IMR-90 (cell line): Measurements from ENCODE around the gene RHEX. TPM values are rescaled to one million over a fixed set of nuclear protein-coding genes. Genes with fewer than 3 reads are reported as not detected.

Source experiments
- ATAC-seq: fragments of 200-7000 bp; cut with Tn5 transposase; 2 replicates; pipeline ENCODE4 v1.9.1; 2020; ENCODE audit warnings: low read depth, mild to moderate bottlenecking, moderate library complexity
- BruUV-seq: library from RNA; stranded (reverse); fragments of 400-500 nt; replicated peaks from 2 replicates; lab custom pipeline; 2021; lab: Mats Ljungman, UMichigan
- CTCF ChIA-PET: fragments of 300-600 bp; formaldehyde crosslinking; extraction: SDS; loops from one replicate; lab custom pipeline; 2021; ENCODE audit warnings: antibody characterized with exemption; lab: Yijun Ruan, JAX
- POLR2A ChIA-PET: fragments of 300-600 bp; sonication (Branson Sonifier 250); formaldehyde crosslinking; loops from one replicate; lab custom pipeline; 2022; ENCODE audit warnings: antibody characterized with exemption; ENCODE audit not compliant: unreplicated experiment; lab: Charles Lee
- DNase-seq: peaks from one replicate; pipeline ENCODE4 v3.0.0; 2013
- H2AFZ ChIP-seq: replicated peaks from 2 replicates; pipeline ENCODE3; 2013; ENCODE audit warnings: low read length, mild to moderate bottlenecking; ENCODE audit not compliant: poor library complexity
- H2AK5ac ChIP-seq: 2 replicates; pipeline ENCODE4 v1.6.1; 2013; ENCODE audit warnings: low read depth, low read length, inconsistent platforms
- H2AK9ac ChIP-seq: replicated peaks from 2 replicates; pipeline ENCODE3; 2013; ENCODE audit warnings: mild to moderate bottlenecking, low read depth, low read length, moderate library complexity; ENCODE audit not compliant: poor library complexity
- H2BK120ac ChIP-seq: 2 replicates; pipeline ENCODE4 v1.6.1; 2013; ENCODE audit warnings: low read depth, low read length, inconsistent platforms
- H2BK15ac ChIP-seq: 3 replicates; pipeline ENCODE4 v1.6.1; 2013; ENCODE audit warnings: low read depth, low read length, inconsistent platforms
- H2BK20ac ChIP-seq: 2 replicates; pipeline ENCODE4 v1.6.1; 2013; ENCODE audit warnings: low read depth, mild to moderate bottlenecking, inconsistent platforms, low read length, moderate library complexity
- H2BK5ac ChIP-seq: 2 replicates; pipeline ENCODE4 v1.6.1; 2013; ENCODE audit warnings: mild to moderate bottlenecking, low read depth, low read length, inconsistent platforms; ENCODE audit not compliant: poor library complexity, severe bottlenecking
- H3K14ac ChIP-seq: replicated peaks from 2 replicates; pipeline ENCODE4 v1.6.1; 2013; ENCODE audit warnings: low read depth, low read length, inconsistent platforms
- H3K18ac ChIP-seq: 2 replicates; pipeline ENCODE4 v1.6.1; 2013; ENCODE audit warnings: low read depth, low read length, control low read depth
- H3K23ac ChIP-seq: 2 replicates; pipeline ENCODE4 v1.6.1; 2013; ENCODE audit warnings: low read depth, low read length, inconsistent platforms
- H3K27ac ChIP-seq: 2 replicates; pipeline ENCODE4 v1.5.1; 2013; ENCODE audit warnings: mild to moderate bottlenecking, control low read depth, low read length; ENCODE audit not compliant: insufficient read depth
- H3K27me3 ChIP-seq: 2 replicates; pipeline ENCODE4 v1.6.1; 2013; ENCODE audit warnings: low read length; ENCODE audit not compliant: control insufficient read depth, insufficient read depth
- H3K36me3 ChIP-seq: 2 replicates; pipeline ENCODE4 v1.6.1; 2013; ENCODE audit warnings: low read length, mixed read lengths; ENCODE audit not compliant: control insufficient read depth, insufficient read depth
- H3K4ac ChIP-seq: 2 replicates; pipeline ENCODE4 v1.6.1; 2013; ENCODE audit warnings: low read depth, low read length, inconsistent platforms
- H3K4me1 ChIP-seq: 2 replicates; pipeline ENCODE4 v1.6.1; 2013; ENCODE audit warnings: low read length, mixed read lengths; ENCODE audit not compliant: control insufficient read depth, insufficient read depth
- H3K4me2 ChIP-seq: 2 replicates; pipeline ENCODE4 v1.6.1; 2013; ENCODE audit warnings: low read depth, mild to moderate bottlenecking, control low read depth, low read length, moderate library complexity
- H3K4me3 ChIP-seq: 2 replicates; pipeline ENCODE4 v1.5.1; 2013; ENCODE audit warnings: low read depth, mild to moderate bottlenecking, control low read depth, low read length, moderate library complexity; ENCODE audit not compliant: insufficient read depth
- H3K56ac ChIP-seq: 2 replicates; pipeline ENCODE4 v1.6.1; 2013; ENCODE audit warnings: low read length, inconsistent platforms; ENCODE audit not compliant: insufficient read depth; ENCODE audit errors: extremely low read depth
- H3K79me1 ChIP-seq, 2 experiments: 2 replicates each; pipeline ENCODE4 v1.6.1; 2013; ENCODE audit warnings: low read length in 2 of 2, inconsistent platforms in 1 of 2, low read depth in 1 of 2
- H3K9ac ChIP-seq: 2 replicates; pipeline ENCODE4 v1.6.1; 2013; ENCODE audit warnings: low read depth, low read length, control low read depth
- H3K9me1 ChIP-seq: 2 replicates; pipeline ENCODE4 v1.6.1; 2013; ENCODE audit warnings: low read length, inconsistent platforms; ENCODE audit not compliant: insufficient read depth
- H3K9me3 ChIP-seq: 2 replicates; pipeline ENCODE4 v1.6.1; 2013; ENCODE audit warnings: low read length; ENCODE audit not compliant: control insufficient read depth, insufficient read depth
- H4K20me1 ChIP-seq: 2 replicates; pipeline ENCODE4 v1.6.1; 2013; ENCODE audit warnings: low read length, inconsistent platforms; ENCODE audit not compliant: insufficient read depth
- H4K5ac ChIP-seq: 2 replicates; pipeline ENCODE4 v1.6.1; 2013; ENCODE audit warnings: mild to moderate bottlenecking, low read depth, low read length, control low read depth
- H4K8ac ChIP-seq, 2 experiments: 2 replicates each; pipeline ENCODE4 v1.6.1; 2013; ENCODE audit warnings: low read depth in 2 of 2, low read length in 2 of 2, control low read depth in 1 of 2, inconsistent platforms in 1 of 2
- H4K91ac ChIP-seq: 2 replicates; pipeline ENCODE4 v1.6.1; 2013; ENCODE audit warnings: low read depth, low read length, inconsistent platforms; ENCODE audit not compliant: insufficient read depth
- POLR2A ChIP-seq: IDR thresholded peaks from 2 replicates; pipeline ENCODE4 v1.6.1; 2012; ENCODE audit warnings: mild to moderate bottlenecking, low read depth, low read length
- RFX5 ChIP-seq: IDR thresholded peaks from 2 replicates; pipeline ENCODE4 v1.8.0; 2012; ENCODE audit warnings: low read depth, mild to moderate bottlenecking, low read length, moderate library complexity
- dilution Hi-C: fragments of 300-500 bp; cut with HindIII; formaldehyde crosslinking; loops from one replicate; pipeline ENCODE4 v1.14.3; 2018; ENCODE audit warnings: low sequenced_read_pairs; ENCODE audit not compliant: unreplicated experiment
- in situ Hi-C: fragments of 300-500 bp; cut with MboI; formaldehyde crosslinking; loops from 3 replicates; pipeline ENCODE4 v1.14.3; 2019; ENCODE audit warnings: low sequenced_read_pairs, inconsistent platforms, mixed read lengths
- intact Hi-C: fragments of 100-400 bp; cut with micrococcal nuclease; formaldehyde crosslinking; loops from 2 replicates; pipeline ENCODE4 v1.10.0; 2022
- polyA plus RNA-seq, 3 experiments: library from polyadenylated mRNA; depleted of rRNA; stranded (reverse); fragments of >200 nt; gene quantifications; 2 replicates each; pipeline ENCODE4 v1.2.3, GENCODE V29; 2012; ENCODE audit warnings: low replicate concordance in 1 of 3
- total RNA-seq: library from RNA; depleted of rRNA; stranded (reverse); fragments of >200 nt; gene quantifications from 2 replicates; pipeline ENCODE4 v1.2.3, GENCODE V29; 2012
- TF ChIP-seq, protein P1 (sequence below): conservative IDR thresholded peaks from 2 replicates; pipeline ENCODE4 v1.5.1; 2012; ENCODE audit warnings: mild to moderate bottlenecking, low read depth, low read length, improper control_type of control experiment

Gene RHEX
- total and polyA plus RNA-seq, 2 of the 4 experiments (the other 2 are of a cell fraction): not detected

GRCh38 chr1:206122686-206123085 is 69.7 kb downstream of the RHEX start:
- H3K23ac ChIP-seq: no peak overlapping the region
- TF ChIP-seq, protein P1, sequence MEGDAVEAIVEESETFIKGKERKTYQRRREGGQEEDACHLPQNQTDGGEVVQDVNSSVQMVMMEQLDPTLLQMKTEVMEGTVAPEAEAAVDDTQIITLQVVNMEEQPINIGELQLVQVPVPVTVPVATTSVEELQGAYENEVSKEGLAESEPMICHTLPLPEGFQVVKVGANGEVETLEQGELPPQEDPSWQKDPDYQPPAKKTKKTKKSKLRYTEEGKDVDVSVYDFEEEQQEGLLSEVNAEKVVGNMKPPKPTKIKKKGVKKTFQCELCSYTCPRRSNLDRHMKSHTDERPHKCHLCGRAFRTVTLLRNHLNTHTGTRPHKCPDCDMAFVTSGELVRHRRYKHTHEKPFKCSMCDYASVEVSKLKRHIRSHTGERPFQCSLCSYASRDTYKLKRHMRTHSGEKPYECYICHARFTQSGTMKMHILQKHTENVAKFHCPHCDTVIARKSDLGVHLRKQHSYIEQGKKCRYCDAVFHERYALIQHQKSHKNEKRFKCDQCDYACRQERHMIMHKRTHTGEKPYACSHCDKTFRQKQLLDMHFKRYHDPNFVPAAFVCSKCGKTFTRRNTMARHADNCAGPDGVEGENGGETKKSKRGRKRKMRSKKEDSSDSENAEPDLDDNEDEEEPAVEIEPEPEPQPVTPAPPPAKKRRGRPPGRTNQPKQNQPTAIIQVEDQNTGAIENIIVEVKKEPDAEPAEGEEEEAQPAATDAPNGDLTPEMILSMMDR: no peak
- TF ChIP-seq POLR2A (no peak), RFX5 (no peak)
- H3K14ac ChIP-seq: no peak overlapping the region
- no peak overlapping the region for H2AK9ac ChIP-seq
- H4K5ac ChIP-seq: no peak overlapping the region
- dilution Hi-C loops: no loop called here
- no peak overlapping the region for H2BK15ac ChIP-seq
- no peaks in the 10 kb centered on the region for H3K9me1 ChIP-seq
- no peak overlapping the region for H3K56ac ChIP-seq
- H3K79me1 ChIP-seq: no peaks in the 10 kb centered on the region
- intact Hi-C loops: no loop called here
- H4K20me1 ChIP-seq: no peaks in the 10 kb centered on the region
- no peak overlapping the region for H3K4me2 ChIP-seq
- no peak overlapping the region for H2BK20ac ChIP-seq
- no peaks in the 10 kb centered on the region; the same call in 1 of the 2 replicates for H3K9me3 ChIP-seq
- no peak overlapping the region for H3K9ac ChIP-seq
- no peak overlapping the region for H3K27ac ChIP-seq
- H4K8ac ChIP-seq: no peak overlapping the region
- CTCF ChIA-PET: no interaction called here
- no peak overlapping the region for H4K91ac ChIP-seq
- H3K18ac ChIP-seq: no peak overlapping the region
- no peak overlapping the region for H2BK120ac ChIP-seq
- ATAC-seq (no peak), DNase-seq (no peak)
- H3K4me1 ChIP-seq: no peaks in the 10 kb centered on the region; the same call in 1 of the 2 replicates
- H2BK5ac ChIP-seq: no peak overlapping the region
- H3K27me3 ChIP-seq: peaks cover 16% of the 10 kb centered on the region
- H2AK5ac ChIP-seq: no peak overlapping the region
- H3K4me3 ChIP-seq: no peak overlapping the region
- no peak overlapping the region for H2AFZ ChIP-seq
- in situ Hi-C loops: loop anchor here (25.0 kb wide), 1 partner anchor 460 kb away; no protein-coding TSS in a partner anchor
- POLR2A ChIA-PET: no interaction called here
- H3K4ac ChIP-seq: no peak overlapping the region
- no TSS peak for BruUV-seq
- no peaks in the 10 kb centered on the region for H3K36me3 ChIP-seq
